GM12878 (cell line): ENCODE data around the gene PRELID2. TPM values are rescaled to one million over a fixed set of nuclear protein-coding genes. Genes with fewer than 3 reads are reported as not detected.

Source experiments
- E2F8 ChIP-seq: fragments of 450-650 bp; IDR thresholded peaks from 2 replicates; pipeline ENCODE4 v1.6.1; 2018; ENCODE audit warnings: mild to moderate bottlenecking, low read depth, moderate library complexity; ENCODE audit not compliant: partially characterized antibody
- IRF3 ChIP-seq: fragments of 450-650 bp; IDR thresholded peaks from 2 replicates; pipeline ENCODE4 v1.6.1; 2014; ENCODE audit warnings: mild to moderate bottlenecking
- TBL1XR1 ChIP-seq: IDR thresholded peaks from 2 replicates; pipeline ENCODE4 v1.6.1; 2012; ENCODE audit warnings: low read depth, low read length, improper control_type of control experiment
- ZBTB40 ChIP-seq: fragments of 450-650 bp; IDR thresholded peaks from 2 replicates; pipeline ENCODE4 v1.6.1; 2016; ENCODE audit warnings: mild to moderate bottlenecking, moderate library complexity, borderline replicate concordance
- polyA plus RNA-seq, 11 experiments: library from polyadenylated mRNA; depleted of rRNA in 4 of 11; unstranded in 6 of 11; stranded (reverse) in 5 of 11; fragments of >200 nt; fragmentation: Nextera tagmentation in 4 of 11; fragmentation: Illumina TruSeq in 1 of 11; extraction: Ambion mirVana in 4 of 11; extraction: Trizol in 1 of 11; gene quantifications; 1 replicate in 1 of 11; 2 replicates in 10 of 11; pipeline versions ENCODE4 v1.2.1 to v1.2.3, GENCODE V29; 2011 to 2016; ENCODE audit warnings: inconsistent platforms in 2 of 11, missing spikeins in 2 of 11, low read depth in 1 of 11
- total RNA-seq, 4 experiments: library from RNA; depleted of rRNA in 3 of 4; stranded (reverse); fragments of >200 nt in 3 of 4; fragmentation: Illumina TruSeq in 1 of 4; extraction: Trizol in 1 of 4; gene quantifications; 2 replicates each; pipeline versions ENCODE4 v1.2.1 to v1.2.3, GENCODE V29; 2013 to 2021

Gene PRELID2
- total and polyA plus RNA-seq, 10 of the 15 experiments (the other 5 are each of a cell fraction or from before 2014, with no cell fraction given) = 0.07 to 0.31 (median 0.13) TPM; not detected in 5

GRCh38 chr5:145872914-145873313 lies 37.8 kb upstream of the PRELID2 start, which contains the start of gene GRXCR2 (continued):
- TF ChIP-seq ZBTB40 (no peak), E2F8 (no peak), TBL1XR1 (no peak), IRF3 (no peak)
